ENCODE measurements around the gene TPSG1.

TPSG1 gene

GRCh38 chr16:1176280-1176897 lies 48.7 kb downstream of the TPSG1 start:
- no peak for DNase-seq (ENCODE audit: low read depth)

- no peak for DNase-seq (ENCODE audit: low read depth)
Measured at GRCh38 chr16:1175566-1176279, 49.3 kb downstream of the TPSG1 start.

- no peak for DNase-seq (ENCODE audit: low read depth)
Measured at GRCh38 chr16:1174477-1175357, 50.4 kb downstream of the TPSG1 start.

- DNase-seq (ENCODE audit: low read depth), result no peak
Measured at GRCh38 chr16:1173788-1174451, 51.1 kb downstream of the TPSG1 start.

GRCh38 chr16:1172651-1173050 lies 52.4 kb downstream of the TPSG1 start:
- no peak for DNase-seq (ENCODE audit: low read depth)

- DNase-seq (ENCODE audit: low read depth), result no peak
Measured at GRCh38 chr16:1171854-1172428, 53.1 kb downstream of the TPSG1 start.
